HepG2 (cell line): Measurements from ENCODE around the gene NDUFS2. TPM values are rescaled to one million over a fixed set of nuclear protein-coding genes. Genes with fewer than 3 reads are reported as not detected.
A peak's percentile ranks its signal among the peaks of the same experiment; 100 is the strongest.

Experiments
- BCLAF1 ChIP-seq: fragments of 450-650 bp; IDR thresholded peaks from 2 replicates; pipeline ENCODE4 v1.6.1; 2017; ENCODE audit warnings: mild to moderate bottlenecking
- YY1 ChIP-seq: IDR thresholded peaks from 2 replicates; pipeline ENCODE4 v1.6.1; 2011; ENCODE audit warnings: low read length, low read depth, moderate library complexity, mild to moderate bottlenecking; ENCODE audit not compliant: insufficient read depth, insufficient replicate concordance
- ZNF256 ChIP-seq: sonication (generic); formaldehyde crosslinking; conservative IDR thresholded peaks from 2 replicates; pipeline ENCODE4 v1.4.0; 2020; ENCODE audit warnings: missing genetic modification reagents
- ZNF331 ChIP-seq: sonication (generic); formaldehyde crosslinking; IDR thresholded peaks from 2 replicates; pipeline ENCODE4 v1.4.0; 2020; ENCODE audit warnings: missing genetic modification reagents
- polyA plus RNA-seq, 8 experiments: library from polyadenylated mRNA; depleted of rRNA in 3 of 8; stranded (reverse) in 7 of 8; unstranded in 1 of 8; fragments of >200 nt; fragmentation: Illumina TruSeq in 4 of 8; extraction: Trizol in 4 of 8; gene quantifications; 2 replicates each; pipeline versions ENCODE4 v1.2.1 to v1.2.3, GENCODE V29; 2011 to 2016; ENCODE audit warnings: low read depth in 4 of 8, missing spikeins in 1 of 8, mixed read lengths in 1 of 8; ENCODE audit not compliant: insufficient read depth in 1 of 8
- total RNA-seq, 5 experiments: library from RNA; depleted of rRNA; stranded (reverse); fragments of >200 nt; fragmentation: Illumina TruSeq; extraction: Trizol; gene quantifications; 2 replicates each; pipeline ENCODE4 v1.2.3, GENCODE V29; 2016; ENCODE audit warnings: low read depth in 1 of 5
- TF ChIP-seq, protein P1 (sequence below): IDR thresholded peaks from 2 replicates; pipeline ENCODE4 v1.6.1; 2016
- TF ChIP-seq, protein P2 (sequence below), 2 experiments: fragments of 450-650 bp in 1 of 2; sonication (generic) in 1 of 2; formaldehyde crosslinking in 1 of 2; IDR thresholded peaks; 2 replicates each; pipeline versions ENCODE4 v1.6.1 to v1.8.0; 2016 to 2022; ENCODE audit warnings: antibody characterized with exemption in 1 of 2, mild to moderate bottlenecking in 1 of 2, missing genetic modification reagents in 1 of 2
- TF ChIP-seq, protein P3 (sequence below): sonication (generic); formaldehyde crosslinking; IDR thresholded peaks from 2 replicates; pipeline ENCODE4 v1.9.0; 2021; ENCODE audit warnings: mild to moderate bottlenecking, missing genetic modification reagents

The NDUFS2 gene
- total and polyA plus RNA-seq, 2 of the 13 experiments (the other 11 are each of a cell fraction or from before 2014, with no cell fraction given): 89.9 to 118 TPM

DNA sequence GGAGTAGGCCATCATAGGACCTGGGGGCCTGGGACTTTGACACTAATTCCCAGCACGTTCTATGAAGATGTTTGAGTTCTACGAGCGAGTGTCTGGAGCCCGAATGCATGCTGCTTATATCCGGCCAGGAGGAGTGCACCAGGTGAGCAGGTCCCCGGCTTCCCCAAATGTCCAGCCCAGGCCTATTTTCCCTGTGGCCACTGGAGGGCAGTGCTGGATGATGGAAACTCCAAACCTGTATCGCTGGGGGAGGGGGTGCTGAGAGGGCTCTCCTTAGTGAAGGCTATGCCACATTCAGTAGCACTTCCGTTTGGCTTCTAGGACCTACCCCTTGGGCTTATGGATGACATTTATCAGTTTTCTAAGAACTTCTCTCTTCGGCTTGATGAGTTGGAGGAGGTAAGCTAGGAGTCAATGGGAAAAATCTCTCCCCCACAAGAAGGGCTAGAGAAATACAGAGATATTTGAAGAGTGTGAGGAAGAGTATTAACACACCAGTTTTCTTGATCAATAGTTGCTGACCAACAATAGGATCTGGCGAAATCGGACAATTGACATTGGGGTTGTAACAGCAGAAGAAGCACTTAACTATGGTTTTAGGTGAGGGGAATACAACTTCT lies 7.7 kb downstream of the NDUFS2 start (continued):
- TF ChIP-seq, protein P1, sequence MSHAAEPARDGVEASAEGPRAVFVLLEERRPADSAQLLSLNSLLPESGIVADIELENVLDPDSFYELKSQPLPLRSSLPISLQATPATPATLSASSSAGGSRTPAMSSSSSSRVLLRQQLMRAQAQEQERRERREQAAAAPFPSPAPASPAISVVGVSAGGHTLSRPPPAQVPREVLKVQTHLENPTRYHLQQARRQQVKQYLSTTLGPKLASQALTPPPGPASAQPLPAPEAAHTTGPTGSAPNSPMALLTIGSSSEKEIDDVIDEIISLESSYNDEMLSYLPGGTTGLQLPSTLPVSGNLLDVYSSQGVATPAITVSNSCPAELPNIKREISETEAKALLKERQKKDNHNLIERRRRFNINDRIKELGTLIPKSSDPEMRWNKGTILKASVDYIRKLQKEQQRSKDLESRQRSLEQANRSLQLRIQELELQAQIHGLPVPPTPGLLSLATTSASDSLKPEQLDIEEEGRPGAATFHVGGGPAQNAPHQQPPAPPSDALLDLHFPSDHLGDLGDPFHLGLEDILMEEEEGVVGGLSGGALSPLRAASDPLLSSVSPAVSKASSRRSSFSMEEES: peak; percentile 46; the same call in 1 of the 2 replicates
- TF ChIP-seq, protein P2, sequence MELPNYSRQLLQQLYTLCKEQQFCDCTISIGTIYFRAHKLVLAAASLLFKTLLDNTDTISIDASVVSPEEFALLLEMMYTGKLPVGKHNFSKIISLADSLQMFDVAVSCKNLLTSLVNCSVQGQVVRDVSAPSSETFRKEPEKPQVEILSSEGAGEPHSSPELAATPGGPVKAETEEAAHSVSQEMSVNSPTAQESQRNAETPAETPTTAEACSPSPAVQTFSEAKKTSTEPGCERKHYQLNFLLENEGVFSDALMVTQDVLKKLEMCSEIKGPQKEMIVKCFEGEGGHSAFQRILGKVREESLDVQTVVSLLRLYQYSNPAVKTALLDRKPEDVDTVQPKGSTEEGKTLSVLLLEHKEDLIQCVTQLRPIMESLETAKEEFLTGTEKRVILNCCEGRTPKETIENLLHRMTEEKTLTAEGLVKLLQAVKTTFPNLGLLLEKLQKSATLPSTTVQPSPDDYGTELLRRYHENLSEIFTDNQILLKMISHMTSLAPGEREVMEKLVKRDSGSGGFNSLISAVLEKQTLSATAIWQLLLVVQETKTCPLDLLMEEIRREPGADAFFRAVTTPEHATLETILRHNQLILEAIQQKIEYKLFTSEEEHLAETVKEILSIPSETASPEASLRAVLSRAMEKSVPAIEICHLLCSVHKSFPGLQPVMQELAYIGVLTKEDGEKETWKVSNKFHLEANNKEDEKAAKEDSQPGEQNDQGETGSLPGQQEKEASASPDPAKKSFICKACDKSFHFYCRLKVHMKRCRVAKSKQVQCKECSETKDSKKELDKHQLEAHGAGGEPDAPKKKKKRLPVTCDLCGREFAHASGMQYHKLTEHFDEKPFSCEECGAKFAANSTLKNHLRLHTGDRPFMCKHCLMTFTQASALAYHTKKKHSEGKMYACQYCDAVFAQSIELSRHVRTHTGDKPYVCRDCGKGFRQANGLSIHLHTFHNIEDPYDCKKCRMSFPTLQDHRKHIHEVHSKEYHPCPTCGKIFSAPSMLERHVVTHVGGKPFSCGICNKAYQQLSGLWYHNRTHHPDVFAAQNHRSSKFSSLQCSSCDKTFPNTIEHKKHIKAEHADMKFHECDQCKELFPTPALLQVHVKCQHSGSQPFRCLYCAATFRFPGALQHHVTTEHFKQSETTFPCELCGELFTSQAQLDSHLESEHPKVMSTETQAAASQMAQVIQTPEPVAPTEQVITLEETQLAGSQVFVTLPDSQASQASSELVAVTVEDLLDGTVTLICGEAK (IDR thresholded peaks at IDR 0.05): no peak
- TF ChIP-seq, protein P2 (CRISPR knock-in tag; IDR thresholded peaks at IDR 0.05): no peak
- TF ChIP-seq ZNF331 (CRISPR knock-in tag) (peak; percentile 57; the same call in 1 of the 2 replicates), YY1 (peak; percentile 62), ZNF256 (no peak), BCLAF1 (no peak)
- TF ChIP-seq, protein P3, sequence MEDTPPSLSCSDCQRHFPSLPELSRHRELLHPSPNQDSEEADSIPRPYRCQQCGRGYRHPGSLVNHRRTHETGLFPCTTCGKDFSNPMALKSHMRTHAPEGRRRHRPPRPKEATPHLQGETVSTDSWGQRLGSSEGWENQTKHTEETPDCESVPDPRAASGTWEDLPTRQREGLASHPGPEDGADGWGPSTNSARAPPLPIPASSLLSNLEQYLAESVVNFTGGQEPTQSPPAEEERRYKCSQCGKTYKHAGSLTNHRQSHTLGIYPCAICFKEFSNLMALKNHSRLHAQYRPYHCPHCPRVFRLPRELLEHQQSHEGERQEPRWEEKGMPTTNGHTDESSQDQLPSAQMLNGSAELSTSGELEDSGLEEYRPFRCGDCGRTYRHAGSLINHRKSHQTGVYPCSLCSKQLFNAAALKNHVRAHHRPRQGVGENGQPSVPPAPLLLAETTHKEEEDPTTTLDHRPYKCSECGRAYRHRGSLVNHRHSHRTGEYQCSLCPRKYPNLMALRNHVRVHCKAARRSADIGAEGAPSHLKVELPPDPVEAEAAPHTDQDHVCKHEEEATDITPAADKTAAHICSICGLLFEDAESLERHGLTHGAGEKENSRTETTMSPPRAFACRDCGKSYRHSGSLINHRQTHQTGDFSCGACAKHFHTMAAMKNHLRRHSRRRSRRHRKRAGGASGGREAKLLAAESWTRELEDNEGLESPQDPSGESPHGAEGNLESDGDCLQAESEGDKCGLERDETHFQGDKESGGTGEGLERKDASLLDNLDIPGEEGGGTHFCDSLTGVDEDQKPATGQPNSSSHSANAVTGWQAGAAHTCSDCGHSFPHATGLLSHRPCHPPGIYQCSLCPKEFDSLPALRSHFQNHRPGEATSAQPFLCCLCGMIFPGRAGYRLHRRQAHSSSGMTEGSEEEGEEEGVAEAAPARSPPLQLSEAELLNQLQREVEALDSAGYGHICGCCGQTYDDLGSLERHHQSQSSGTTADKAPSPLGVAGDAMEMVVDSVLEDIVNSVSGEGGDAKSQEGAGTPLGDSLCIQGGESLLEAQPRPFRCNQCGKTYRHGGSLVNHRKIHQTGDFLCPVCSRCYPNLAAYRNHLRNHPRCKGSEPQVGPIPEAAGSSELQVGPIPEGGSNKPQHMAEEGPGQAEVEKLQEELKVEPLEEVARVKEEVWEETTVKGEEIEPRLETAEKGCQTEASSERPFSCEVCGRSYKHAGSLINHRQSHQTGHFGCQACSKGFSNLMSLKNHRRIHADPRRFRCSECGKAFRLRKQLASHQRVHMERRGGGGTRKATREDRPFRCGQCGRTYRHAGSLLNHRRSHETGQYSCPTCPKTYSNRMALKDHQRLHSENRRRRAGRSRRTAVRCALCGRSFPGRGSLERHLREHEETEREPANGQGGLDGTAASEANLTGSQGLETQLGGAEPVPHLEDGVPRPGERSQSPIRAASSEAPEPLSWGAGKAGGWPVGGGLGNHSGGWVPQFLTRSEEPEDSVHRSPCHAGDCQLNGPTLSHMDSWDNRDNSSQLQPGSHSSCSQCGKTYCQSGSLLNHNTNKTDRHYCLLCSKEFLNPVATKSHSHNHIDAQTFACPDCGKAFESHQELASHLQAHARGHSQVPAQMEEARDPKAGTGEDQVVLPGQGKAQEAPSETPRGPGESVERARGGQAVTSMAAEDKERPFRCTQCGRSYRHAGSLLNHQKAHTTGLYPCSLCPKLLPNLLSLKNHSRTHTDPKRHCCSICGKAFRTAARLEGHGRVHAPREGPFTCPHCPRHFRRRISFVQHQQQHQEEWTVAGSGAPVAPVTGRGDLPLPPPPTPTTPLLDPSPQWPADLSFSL (CRISPR knock-in tag): no peak
